ENCODE results near the gene SLC26A4. TPM values are rescaled to one million over a fixed set of nuclear protein-coding genes. Genes with fewer than 3 reads are reported as not detected.
"Not testable (repeated sequence)": the region's sequence is repeated elsewhere in the genome, so short reads cannot be mapped to it uniquely, and the experiment has no call there.

Gene SLC26A4
- total RNA-seq, 1 experiment from 2014 or later: 0.66 TPM

GRCh38 chr7:107638594-107638993, 22.0 kb upstream of the SLC26A4 start:
- Histone ChIP-seq H3K79me2 (ENCODE audit: insufficient read depth, low read length) (no peaks in the 10 kb centered on the region), H3K4me3 (replicated peaks in 1 of 2; ENCODE audit: low read depth in 1 of 2, low read length in 2 of 2) (no peak overlapping the region), H3K36me3 (ENCODE audit: control insufficient read depth in 1 of 2, insufficient read depth in 2 of 2, low read length in 2 of 2) (no peaks in the 10 kb centered on the region), H4K20me1 (ENCODE audit: insufficient read depth) (no peaks in the 10 kb centered on the region), H3K9ac (ENCODE audit: low read length) (no peak overlapping the region), H2AFZ (ENCODE audit: low read depth, low read length, poor library complexity, severe bottlenecking) (no peak overlapping the region), H3K27me3 (ENCODE audit: insufficient read depth, low read length) (no peaks in the 10 kb centered on the region), H3K4me1 (ENCODE audit: control insufficient read depth in 1 of 2, insufficient read depth in 2 of 2, low read length in 2 of 2) (no peaks in the 10 kb centered on the region), H3K9me2 (ENCODE audit: insufficient read depth) (no peaks in the 10 kb centered on the region), H3K27ac (ENCODE audit: low read depth, low read length) (no peak overlapping the region), H3K9me3 (ENCODE audit: control insufficient read depth in 1 of 2, insufficient read depth in 1 of 2, low read depth in 1 of 2, low read length in 2 of 2) (no peaks in the 10 kb centered on the region), H3K4me2 (ENCODE audit: low read length) (no peak overlapping the region)
- ChIA-PET CTCF (no interaction called here), POLR2A (no interaction called here), RAD21 (ENCODE audit: low non-redundant PET in 1 of 2, low total read pairs in 2 of 2, uncharacterized antibody in 2 of 2, unreplicated experiment in 2 of 2) (no interaction called here)
- intact Hi-C loops (cut with micrococcal nuclease): no loop called here
- DNase-seq (ENCODE audit: low read depth, low spot score): no peak
- BruUV-seq (replicated peaks): no TSS peak
- ATAC-seq: no peak
- TF ChIP-seq CBX3 (IDR thresholded peaks at IDR 0.05; ENCODE audit: low read depth) (no peak), JUND (IDR thresholded peaks at IDR 0.05) (no peak), RAD21 (IDR thresholded peaks at IDR 0.05; ENCODE audit: low read depth) (no peak), ZFX (IDR thresholded peaks at IDR 0.05) (no peak), EZH2phosphoT487 (IDR thresholded peaks at IDR 0.05; ENCODE audit: borderline replicate concordance) (no peak), SP1 (IDR thresholded peaks at IDR 0.05; ENCODE audit: low read depth) (no peak), SIN3A (IDR thresholded peaks at IDR 0.05; ENCODE audit: low read depth) (no peak), SRF (IDR thresholded peaks at IDR 0.05; ENCODE audit: low read depth) (no peak), FOSL1 (IDR thresholded peaks at IDR 0.05; ENCODE audit: low read depth) (no peak), ZBTB33 (IDR thresholded peaks at IDR 0.05; ENCODE audit: extremely low read depth, insufficient replicate concordance, low read length) (no peak), YY1 (IDR thresholded peaks at IDR 0.05; ENCODE audit: extremely low read depth, insufficient replicate concordance, low read depth, low read length) (no peak), POLR2A (IDR thresholded peaks at IDR 0.05; ENCODE audit: borderline replicate concordance, extremely low read depth, insufficient read depth, insufficient read length) (no peak), ZNF274 (IDR thresholded peaks at IDR 0.05; ENCODE audit: low read depth, low read length) (no peak), CEBPB (IDR thresholded peaks at IDR 0.05; ENCODE audit: low read depth) (no peak), TCF7L2 (IDR thresholded peaks at IDR 0.05; ENCODE audit: borderline replicate concordance, extremely low read depth, insufficient read depth, insufficient read length) (no peak), EGR1 (IDR thresholded peaks at IDR 0.05; ENCODE audit: low read depth) (no peak), EZH2 (IDR thresholded peaks at IDR 0.05) (no peak), ELF1 (IDR thresholded peaks at IDR 0.05; ENCODE audit: borderline replicate concordance, low read depth) (no peak)
- TF ChIP-seq, protein P1, sequence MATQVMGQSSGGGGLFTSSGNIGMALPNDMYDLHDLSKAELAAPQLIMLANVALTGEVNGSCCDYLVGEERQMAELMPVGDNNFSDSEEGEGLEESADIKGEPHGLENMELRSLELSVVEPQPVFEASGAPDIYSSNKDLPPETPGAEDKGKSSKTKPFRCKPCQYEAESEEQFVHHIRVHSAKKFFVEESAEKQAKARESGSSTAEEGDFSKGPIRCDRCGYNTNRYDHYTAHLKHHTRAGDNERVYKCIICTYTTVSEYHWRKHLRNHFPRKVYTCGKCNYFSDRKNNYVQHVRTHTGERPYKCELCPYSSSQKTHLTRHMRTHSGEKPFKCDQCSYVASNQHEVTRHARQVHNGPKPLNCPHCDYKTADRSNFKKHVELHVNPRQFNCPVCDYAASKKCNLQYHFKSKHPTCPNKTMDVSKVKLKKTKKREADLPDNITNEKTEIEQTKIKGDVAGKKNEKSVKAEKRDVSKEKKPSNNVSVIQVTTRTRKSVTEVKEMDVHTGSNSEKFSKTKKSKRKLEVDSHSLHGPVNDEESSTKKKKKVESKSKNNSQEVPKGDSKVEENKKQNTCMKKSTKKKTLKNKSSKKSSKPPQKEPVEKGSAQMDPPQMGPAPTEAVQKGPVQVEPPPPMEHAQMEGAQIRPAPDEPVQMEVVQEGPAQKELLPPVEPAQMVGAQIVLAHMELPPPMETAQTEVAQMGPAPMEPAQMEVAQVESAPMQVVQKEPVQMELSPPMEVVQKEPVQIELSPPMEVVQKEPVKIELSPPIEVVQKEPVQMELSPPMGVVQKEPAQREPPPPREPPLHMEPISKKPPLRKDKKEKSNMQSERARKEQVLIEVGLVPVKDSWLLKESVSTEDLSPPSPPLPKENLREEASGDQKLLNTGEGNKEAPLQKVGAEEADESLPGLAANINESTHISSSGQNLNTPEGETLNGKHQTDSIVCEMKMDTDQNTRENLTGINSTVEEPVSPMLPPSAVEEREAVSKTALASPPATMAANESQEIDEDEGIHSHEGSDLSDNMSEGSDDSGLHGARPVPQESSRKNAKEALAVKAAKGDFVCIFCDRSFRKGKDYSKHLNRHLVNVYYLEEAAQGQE (IDR thresholded peaks at IDR 0.05; ENCODE audit: low read depth): no peak
- TF ChIP-seq, protein P2, sequence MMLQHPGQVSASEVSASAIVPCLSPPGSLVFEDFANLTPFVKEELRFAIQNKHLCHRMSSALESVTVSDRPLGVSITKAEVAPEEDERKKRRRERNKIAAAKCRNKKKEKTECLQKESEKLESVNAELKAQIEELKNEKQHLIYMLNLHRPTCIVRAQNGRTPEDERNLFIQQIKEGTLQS (IDR thresholded peaks at IDR 0.05): no peak

GRCh38 chr7:107639070-107639469, 21.6 kb upstream of the SLC26A4 start:
- ATAC-seq; H3K79me2 ChIP-seq (ENCODE audit: insufficient read depth, low read length); H3K9me2 ChIP-seq (ENCODE audit: insufficient read depth); H2AFZ ChIP-seq (ENCODE audit: low read depth, low read length, poor library complexity, severe bottlenecking); intact Hi-C loops (cut with micrococcal nuclease); H3K4me2 ChIP-seq (ENCODE audit: low read length); H3K4me3 ChIP-seq (replicated peaks in 1 of 2; ENCODE audit: low read depth in 1 of 2, low read length in 2 of 2); POLR2A ChIA-PET; H3K9ac ChIP-seq (ENCODE audit: low read length); H3K27ac ChIP-seq (ENCODE audit: low read depth, low read length); H4K20me1 ChIP-seq (ENCODE audit: insufficient read depth); H3K4me1 ChIP-seq (ENCODE audit: control insufficient read depth in 1 of 2, insufficient read depth in 2 of 2, low read length in 2 of 2); RAD21 ChIA-PET (ENCODE audit: low non-redundant PET in 1 of 2, low total read pairs in 2 of 2, uncharacterized antibody in 2 of 2, unreplicated experiment in 2 of 2); CTCF ChIA-PET; BruUV-seq (replicated peaks); H3K9me3 ChIP-seq (ENCODE audit: control insufficient read depth in 1 of 2, insufficient read depth in 1 of 2, low read depth in 1 of 2, low read length in 2 of 2); DNase-seq (ENCODE audit: low read depth, low spot score); H3K27me3 ChIP-seq (ENCODE audit: insufficient read depth, low read length); H3K36me3 ChIP-seq (ENCODE audit: control insufficient read depth in 1 of 2, insufficient read depth in 2 of 2, low read length in 2 of 2): not testable (repeated sequence)
